Upper lobe of right lung (tissue), 1 donor: ENCODE measurements around the gene IMMP2L. TPM values are rescaled to one million over a fixed set of nuclear protein-coding genes. Genes with fewer than 3 reads are reported as not detected.
A peak's percentile ranks its signal among the peaks of the same experiment; 100 is the strongest.

Source experiments
- ATAC-seq: fragments of 200-7000 bp; cut with Tn5 transposase; one replicate; pipeline ENCODE4 v1.9.1; 2020; ENCODE audit warnings: mild to moderate bottlenecking, moderate library complexity
- DNase-seq: peaks from one replicate; pipeline ENCODE4 v3.0.0-alpha.2; 2020
- H3K27ac ChIP-seq: fragments of 200-600 bp; one replicate; pipeline ENCODE4 v1.8.0; 2022
- H3K27me3 ChIP-seq: fragments of 200-600 bp; one replicate; pipeline ENCODE4 v1.8.0; 2022; ENCODE audit warnings: mild to moderate bottlenecking
- H3K36me3 ChIP-seq: fragments of 200-600 bp; one replicate; pipeline ENCODE4 v1.8.0; 2022
- H3K4me1 ChIP-seq: fragments of 200-600 bp; one replicate; pipeline ENCODE4 v1.8.0; 2022
- H3K4me3 ChIP-seq: fragments of 200-600 bp; one replicate; pipeline ENCODE4 v1.8.0; 2022; ENCODE audit warnings: mild to moderate bottlenecking
- H3K9me3 ChIP-seq: fragments of 200-600 bp; one replicate; pipeline ENCODE4 v1.8.0; 2022
- CTCF ChIP-seq: fragments of 200-600 bp; IDR thresholded peaks from one replicate; pipeline ENCODE4 v1.8.0; 2022; ENCODE audit warnings: antibody characterized with exemption
- intact Hi-C: fragments of 100-400 bp; cut with DNase I; formaldehyde crosslinking; loops from one replicate; pipeline ENCODE4 v1.11.0; 2022
- total RNA-seq: library from RNA; stranded (reverse); fragmentation: NEBNext Ultra II Directional; extraction: Animal tissue kit (Norgen Biotek cat#: 25700); gene quantifications from one replicate; pipeline ENCODE4 v1.2.1, GENCODE V29; 2021
- donor health status: DM: no; HTN: yes; CAD: no; lungs with severe emphysema.

The IMMP2L gene
- total RNA-seq, 1 donor from 2014 or later = 22.0 TPM

GRCh38 chr7:111025006-111025405 lies 537.3 kb downstream of the IMMP2L start:
- Histone ChIP-seq H3K4me1 (peaks cover 5% of the 10 kb centered on the region), H3K36me3 (no peaks in the 10 kb centered on the region), H3K4me3 (no peak overlapping the region), H3K27me3 (no peaks in the 10 kb centered on the region), H3K27ac (no peak overlapping the region), H3K9me3 (no peaks in the 10 kb centered on the region)
- ATAC-seq (no peak), DNase-seq (no peak)
- intact Hi-C loops = no loop called here
- TF ChIP-seq CTCF = no peak

- Histone ChIP-seq H3K36me3 (no peaks in the 10 kb centered on the region), H3K27me3 (no peaks in the 10 kb centered on the region), H3K9me3 (no peaks in the 10 kb centered on the region), H3K4me1 (no peaks in the 10 kb centered on the region), H3K27ac (no peak overlapping the region), H3K4me3 (no peak overlapping the region)
- ATAC-seq (peak; percentile 32), DNase-seq (no peak)
- intact Hi-C loops = no loop called here
- no peak for TF ChIP-seq CTCF
Measured at GRCh38 chr7:111018960-111019736, 543.1 kb downstream of the IMMP2L start.

GRCh38 chr7:111018447-111018846 lies 543.8 kb downstream of the IMMP2L start:
- Histone ChIP-seq H3K27ac (no peak overlapping the region), H3K9me3 (no peaks in the 10 kb centered on the region), H3K36me3 (no peaks in the 10 kb centered on the region), H3K4me1 (no peaks in the 10 kb centered on the region), H3K27me3 (no peaks in the 10 kb centered on the region), H3K4me3 (no peak overlapping the region)
- ATAC-seq (no peak), DNase-seq (no peak)
- no peak for TF ChIP-seq CTCF
- intact Hi-C loops = no loop called here

- TF ChIP-seq CTCF = no peak
- intact Hi-C loops = no loop called here
- H3K36me3 ChIP-seq = no peaks in the 10 kb centered on the region
- no peaks in the 10 kb centered on the region for H3K4me1 ChIP-seq
- peak; percentile 40 for ATAC-seq
- H3K4me3 ChIP-seq = no peak overlapping the region
- no peaks in the 10 kb centered on the region for H3K9me3 ChIP-seq
- no peaks in the 10 kb centered on the region for H3K27me3 ChIP-seq
- DNase-seq = no peak
- H3K27ac ChIP-seq = peak overlapping the region; percentile 27
Measured at GRCh38 chr7:111014079-111014478, 548.2 kb downstream of the IMMP2L start.

- H3K36me3 ChIP-seq = no peaks in the 10 kb centered on the region
- no peak for DNase-seq
- no peak overlapping the region for H3K4me3 ChIP-seq
- peak; percentile 90 for ATAC-seq
- H3K9me3 ChIP-seq = no peaks in the 10 kb centered on the region
- no peaks in the 10 kb centered on the region for H3K27me3 ChIP-seq
- TF ChIP-seq CTCF = no peak
- peak overlapping the region; percentile 27 for H3K27ac ChIP-seq
- intact Hi-C loops = no loop called here
- no peaks in the 10 kb centered on the region for H3K4me1 ChIP-seq
Measured at GRCh38 chr7:111012799-111013675, 549.3 kb downstream of the IMMP2L start.
